Measurements from ENCODE around the gene RIMKLA. TPM values are rescaled to one million over a fixed set of nuclear protein-coding genes. Genes with fewer than 3 reads are reported as not detected.
A peak's percentile ranks its signal among the peaks of the same experiment; 100 is the strongest.

RIMKLA gene
- total and polyA plus RNA-seq, 2 of the 13 experiments (the other 11 are each of a cell fraction or from before 2014, with no cell fraction given) = 2.5 to 3.8 TPM

GRCh38 chr1:42334240-42335049, 46.1 kb upstream of the RIMKLA start (continued):
- TF ChIP-seq ZBTB40 (IDR thresholded peaks at IDR 0.05) = no peak
- no peak for TF ChIP-seq ZBTB40 (CRISPR knock-in tag; IDR thresholded peaks at IDR 0.05)
- TF ChIP-seq ARID2 (CRISPR knock-in tag; IDR thresholded peaks at IDR 0.05; ENCODE audit: borderline replicate concordance) = no peak; the same call in 1 of the 2 replicates
- no peak for TF ChIP-seq GRHL1 (CRISPR knock-in tag; conservative IDR thresholded peaks at IDR 0.05)
- 0 out of 2 replicates have a peak, but pooled peaks have one; percentile 9 for TF ChIP-seq KDM4B (CRISPR knock-in tag; IDR thresholded peaks at IDR 0.05)
- no peak for TF ChIP-seq STAG1 (CRISPR knock-in tag; IDR thresholded peaks at IDR 0.05)
- TF ChIP-seq RXRA (CRISPR knock-in tag; IDR thresholded peaks at IDR 0.05) = peak; percentile 62; the same call in 1 of the 2 replicates
- 0 out of 2 replicates have a peak, but pooled peaks have one; percentile 18 for TF ChIP-seq ZIK1 (CRISPR knock-in tag; IDR thresholded peaks at IDR 0.05; ENCODE audit: borderline replicate concordance, low read depth)
- no peak for TF ChIP-seq HIC2 (CRISPR knock-in tag; IDR thresholded peaks at IDR 0.05; ENCODE audit: low read depth)

Data from HepG2 (cell line).